ENCODE results near the gene RTP3. TPM values are rescaled to one million over a fixed set of nuclear protein-coding genes. Genes with fewer than 3 reads are reported as not detected.

Gene RTP3
- total RNA-seq, 3 donors from 2014 or later: not detected

DNA sequence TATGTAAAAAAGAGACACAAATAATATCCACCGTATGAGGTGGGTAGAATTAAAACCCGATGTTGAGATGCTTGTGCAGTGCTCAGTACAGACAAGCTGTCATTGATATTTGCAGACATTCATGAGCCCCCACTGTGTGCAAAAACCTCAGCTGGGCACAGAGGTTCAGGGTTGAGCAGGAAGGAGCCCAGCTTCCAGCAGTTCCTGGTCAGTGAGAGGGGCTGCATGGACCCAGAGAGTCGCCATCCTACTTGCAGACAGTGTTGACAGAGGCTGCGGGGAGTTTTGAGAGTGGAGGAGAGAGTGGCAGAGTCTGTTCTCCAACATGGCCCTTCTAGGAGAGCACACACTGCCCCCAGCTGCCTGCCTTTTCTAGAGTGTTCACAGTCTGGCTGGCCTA is 26.9 kb upstream of the RTP3 start:
- no peak for DNase-seq
- Histone ChIP-seq H3K36me3 (ENCODE audit: low read depth) (no peaks in the 10 kb centered on the region), H3K9me3 (peaks cover 6% of the 10 kb centered on the region), H3K4me3 (no peak overlapping the region), H3K4me1 (ENCODE audit: low read depth) (no peaks in the 10 kb centered on the region)
- intact Hi-C loops (cut with DNase I, micrococcal nuclease): no loop called here
- TF ChIP-seq, protein P1, sequence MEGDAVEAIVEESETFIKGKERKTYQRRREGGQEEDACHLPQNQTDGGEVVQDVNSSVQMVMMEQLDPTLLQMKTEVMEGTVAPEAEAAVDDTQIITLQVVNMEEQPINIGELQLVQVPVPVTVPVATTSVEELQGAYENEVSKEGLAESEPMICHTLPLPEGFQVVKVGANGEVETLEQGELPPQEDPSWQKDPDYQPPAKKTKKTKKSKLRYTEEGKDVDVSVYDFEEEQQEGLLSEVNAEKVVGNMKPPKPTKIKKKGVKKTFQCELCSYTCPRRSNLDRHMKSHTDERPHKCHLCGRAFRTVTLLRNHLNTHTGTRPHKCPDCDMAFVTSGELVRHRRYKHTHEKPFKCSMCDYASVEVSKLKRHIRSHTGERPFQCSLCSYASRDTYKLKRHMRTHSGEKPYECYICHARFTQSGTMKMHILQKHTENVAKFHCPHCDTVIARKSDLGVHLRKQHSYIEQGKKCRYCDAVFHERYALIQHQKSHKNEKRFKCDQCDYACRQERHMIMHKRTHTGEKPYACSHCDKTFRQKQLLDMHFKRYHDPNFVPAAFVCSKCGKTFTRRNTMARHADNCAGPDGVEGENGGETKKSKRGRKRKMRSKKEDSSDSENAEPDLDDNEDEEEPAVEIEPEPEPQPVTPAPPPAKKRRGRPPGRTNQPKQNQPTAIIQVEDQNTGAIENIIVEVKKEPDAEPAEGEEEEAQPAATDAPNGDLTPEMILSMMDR (IDR thresholded peaks at IDR 0.05): no peak
- no peak for ATAC-seq

DNA sequence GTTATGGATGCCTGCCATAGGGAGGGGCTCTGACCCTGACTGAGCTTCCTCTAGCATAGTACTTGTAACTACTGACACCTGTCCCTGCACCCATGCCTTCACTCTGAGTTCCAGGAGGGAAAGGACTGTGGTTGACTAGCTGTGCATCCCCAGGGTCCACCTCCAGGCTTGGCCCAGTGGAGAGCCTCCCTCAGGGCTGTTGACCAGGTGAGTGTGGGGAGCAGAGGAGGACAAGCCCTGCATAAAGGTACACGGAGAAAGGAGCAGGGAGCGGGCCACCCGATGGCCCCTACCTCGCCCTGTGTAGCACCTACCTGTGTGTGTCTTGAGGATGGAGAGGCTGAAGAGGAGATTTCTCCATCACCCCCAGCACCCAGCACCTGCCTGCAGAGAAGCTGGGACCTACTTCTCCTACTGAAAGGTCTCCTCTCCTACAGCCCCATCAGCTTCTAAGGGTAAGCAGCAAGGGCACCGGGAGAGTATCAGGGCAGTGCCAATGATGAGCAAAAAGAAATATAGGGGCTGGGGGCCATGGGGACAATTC is 26.3 kb upstream of the RTP3 start:
- ATAC-seq: no peak
- DNase-seq: no peak
- Histone ChIP-seq H3K36me3 (ENCODE audit: low read depth) (no peaks in the 10 kb centered on the region), H3K9me3 (peaks cover 6% of the 10 kb centered on the region), H3K4me3 (no peak overlapping the region), H3K4me1 (ENCODE audit: low read depth) (no peaks in the 10 kb centered on the region)
- intact Hi-C loops (cut with DNase I, micrococcal nuclease): no loop called here
- TF ChIP-seq, protein P1 (IDR thresholded peaks at IDR 0.05): no peak

DNA sequence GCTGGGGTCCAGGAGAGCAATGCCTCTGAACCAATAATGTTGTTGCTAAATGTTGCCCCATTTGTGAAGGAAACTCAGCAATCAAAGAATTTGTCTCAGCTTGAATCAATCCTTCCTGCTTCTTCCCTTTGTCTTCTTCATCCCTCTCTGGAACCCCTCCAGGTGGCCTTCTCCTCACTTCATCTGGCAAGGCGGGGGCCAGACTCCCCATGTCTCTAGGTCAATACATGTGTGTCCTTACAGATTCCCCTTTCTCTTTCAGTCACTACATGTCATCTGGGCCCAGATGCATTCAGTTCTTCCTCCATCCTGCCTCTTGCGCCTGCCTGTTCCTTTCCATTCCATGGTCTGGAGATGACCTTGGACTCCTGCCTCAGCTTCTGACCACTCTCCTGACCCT is 25.0 kb upstream of the RTP3 start:
- no peaks in the 10 kb centered on the region for H3K36me3 ChIP-seq (ENCODE audit: low read depth)
- no peak for DNase-seq
- intact Hi-C loops (cut with DNase I, micrococcal nuclease): no loop called here

DNA sequence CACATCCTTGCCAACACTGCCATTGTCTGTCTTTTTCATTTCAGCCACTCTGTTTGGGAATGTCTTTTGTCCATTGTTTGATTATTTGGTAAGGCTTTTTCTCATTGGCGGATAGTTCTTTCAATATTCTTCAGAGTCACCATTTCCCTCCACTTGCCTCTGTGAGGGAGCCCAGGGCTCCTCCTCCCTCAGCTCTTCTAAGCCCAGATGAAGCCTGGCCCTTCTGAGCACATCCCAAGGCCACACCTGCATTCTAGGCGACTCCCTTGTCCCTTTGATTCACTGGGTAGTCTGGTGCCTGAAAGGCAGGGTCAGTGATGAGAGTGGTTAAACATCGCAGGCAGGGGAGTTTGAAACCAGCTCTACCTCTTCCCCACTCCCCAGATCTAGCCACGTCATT is 20.6 kb upstream of the RTP3 start:
- Histone ChIP-seq H3K4me3 (no peak overlapping the region), H3K4me1 (ENCODE audit: low read depth) (no peaks in the 10 kb centered on the region), H3K36me3 (ENCODE audit: low read depth) (no peaks in the 10 kb centered on the region), H3K9me3 (peaks cover 6% of the 10 kb centered on the region)
- ATAC-seq (no peak), DNase-seq (no peak)
- intact Hi-C loops (cut with DNase I, micrococcal nuclease): no loop called here
- TF ChIP-seq, protein P1 (IDR thresholded peaks at IDR 0.05): no peak

More for the DNA sequence above, 25.0 kb upstream of the RTP3 start:
- H3K4me3 ChIP-seq: no peak overlapping the region
- TF ChIP-seq, protein P1 (IDR thresholded peaks at IDR 0.05): no peak
- H3K4me1 ChIP-seq (ENCODE audit: low read depth): no peaks in the 10 kb centered on the region
- peaks cover 6% of the 10 kb centered on the region for H3K9me3 ChIP-seq
- ATAC-seq: no peak

DNA sequence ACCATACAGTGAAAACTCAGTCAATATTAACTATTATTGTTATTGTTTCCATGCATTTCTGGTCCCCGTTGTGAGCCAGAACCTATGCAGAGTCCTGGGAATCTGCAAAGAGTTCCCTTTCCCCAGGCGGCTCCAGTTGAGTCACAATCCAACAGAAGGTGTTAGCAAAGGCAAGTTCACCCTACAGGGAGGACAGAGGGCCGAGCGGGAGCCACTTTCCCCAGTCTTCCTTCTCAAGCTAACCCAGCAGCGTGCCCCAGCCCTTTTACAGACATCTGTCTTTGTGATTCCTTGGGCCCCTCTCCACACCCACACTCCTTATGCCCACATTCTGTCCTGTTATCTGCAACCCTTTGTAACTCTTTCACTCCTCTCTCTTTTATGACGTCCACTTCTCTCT is 20.0 kb upstream of the RTP3 start:
- Histone ChIP-seq H3K36me3 (ENCODE audit: low read depth) (no peaks in the 10 kb centered on the region), H3K9me3 (peaks cover 6% of the 10 kb centered on the region), H3K4me3 (no peak overlapping the region), H3K4me1 (ENCODE audit: low read depth) (no peaks in the 10 kb centered on the region)
- intact Hi-C loops (cut with DNase I, micrococcal nuclease): no loop called here
- TF ChIP-seq, protein P1 (IDR thresholded peaks at IDR 0.05): no peak
- no peak for ATAC-seq
- DNase-seq: no peak

DNA sequence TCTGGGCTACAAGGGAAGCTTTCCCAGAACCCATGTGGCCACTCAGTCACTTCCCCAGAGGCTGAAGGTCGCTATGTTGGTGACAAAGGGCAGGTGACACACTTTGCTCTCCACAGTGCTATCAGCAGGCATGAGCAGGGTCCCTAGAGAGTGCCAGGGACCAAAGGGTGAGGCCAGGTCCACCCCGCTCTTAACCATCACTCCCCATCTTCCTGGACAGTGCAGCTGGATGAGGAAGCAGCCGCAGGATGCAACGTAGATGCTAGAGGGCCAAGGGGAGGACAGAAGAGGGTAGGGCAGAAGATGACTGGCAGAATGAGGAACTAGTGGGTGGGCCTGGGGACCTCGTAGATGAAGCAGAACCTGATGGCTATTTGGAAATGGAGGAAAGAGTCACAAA is 19.4 kb upstream of the RTP3 start:
- TF ChIP-seq, protein P1 (IDR thresholded peaks at IDR 0.05): no peak
- intact Hi-C loops (cut with DNase I, micrococcal nuclease): no loop called here
- Histone ChIP-seq H3K9me3 (peaks cover 6% of the 10 kb centered on the region), H3K36me3 (ENCODE audit: low read depth) (no peaks in the 10 kb centered on the region), H3K4me3 (no peak overlapping the region), H3K4me1 (ENCODE audit: low read depth) (no peaks in the 10 kb centered on the region)
- no peak for DNase-seq
- no peak for ATAC-seq

Measured in mucosa of descending colon (tissue), 3 donors.